HG02870 (cell line): Measurements from ENCODE around the gene DNAJC10.

ENCODE experiments used
- ATAC-seq: cut with Tn5 transposase; IDR thresholded peaks from one replicate; pipeline ENCODE4 v1.9.1; 2021; ENCODE audit warnings: mild to moderate bottlenecking, moderate library complexity; ENCODE audit not compliant: unreplicated experiment

DNAJC10 gene

GRCh38 chr2:182784058-182784706 lies 68.1 kb downstream of the DNAJC10 start:
- ATAC-seq: no peak

GRCh38 chr2:182784777-182785176 lies 68.7 kb downstream of the DNAJC10 start:
- no peak for ATAC-seq

GRCh38 chr2:182792441-182792840 lies 76.4 kb downstream of the DNAJC10 start:
- no peak for ATAC-seq

- ATAC-seq: no peak
These were observed 82.7 kb downstream of the DNAJC10 start for GRCh38 chr2:182798736-182799135.

- ATAC-seq: no peak
These were observed 88.1 kb downstream of the DNAJC10 start for GRCh38 chr2:182804128-182804527.

GRCh38 chr2:182807319-182807718 lies 91.3 kb downstream of the DNAJC10 start:
- no peak for ATAC-seq

GRCh38 chr2:182810087-182810486 lies 94.0 kb downstream of the DNAJC10 start:
- ATAC-seq: no peak

GRCh38 chr2:182814380-182814779 lies 98.3 kb downstream of the DNAJC10 start:
- no peak for ATAC-seq

- no peak for ATAC-seq
These were observed 98.7 kb downstream of the DNAJC10 start for GRCh38 chr2:182814804-182815203.

- no peak for ATAC-seq
These were observed 100.8 kb downstream of the DNAJC10 start for GRCh38 chr2:182816866-182817265.

GRCh38 chr2:182817558-182817957 lies 101.5 kb downstream of the DNAJC10 start:
- ATAC-seq: no peak

- ATAC-seq: no peak
These were observed 102.4 kb downstream of the DNAJC10 start for GRCh38 chr2:182818501-182818900.

- ATAC-seq: no peak
These were observed 102.9 kb downstream of the DNAJC10 start for GRCh38 chr2:182818925-182819324.

GRCh38 chr2:182819412-182819811 lies 103.4 kb downstream of the DNAJC10 start:
- no peak for ATAC-seq

- ATAC-seq: no peak
These were observed 105.1 kb downstream of the DNAJC10 start for GRCh38 chr2:182821182-182821581.

- ATAC-seq: no peak
These were observed 106.7 kb downstream of the DNAJC10 start for GRCh38 chr2:182822733-182823132.

GRCh38 chr2:182824056-182824766 lies 108.2 kb downstream of the DNAJC10 start:
- ATAC-seq: no peak

- no peak for ATAC-seq
These were observed 108.7 kb downstream of the DNAJC10 start for GRCh38 chr2:182824767-182825158.

GRCh38 chr2:182826064-182826463 lies 110.0 kb downstream of the DNAJC10 start:
- ATAC-seq: no peak

- no peak for ATAC-seq
These were observed 110.4 kb downstream of the DNAJC10 start for GRCh38 chr2:182826496-182826895.

- ATAC-seq: no peak
These were observed 111.3 kb downstream of the DNAJC10 start for GRCh38 chr2:182827182-182827879.

GRCh38 chr2:182831101-182831500 lies 115.0 kb downstream of the DNAJC10 start:
- no peak for ATAC-seq
